Measurements from ENCODE around the gene CXCL16. TPM values are rescaled to one million over a fixed set of nuclear protein-coding genes. Genes with fewer than 3 reads are reported as not detected.

CXCL16 gene
- total and polyA plus RNA-seq, 2 donors (not counting 1 experiment from before 2014, with no cell fraction given): 0.83 to 2.0 TPM

DNA sequence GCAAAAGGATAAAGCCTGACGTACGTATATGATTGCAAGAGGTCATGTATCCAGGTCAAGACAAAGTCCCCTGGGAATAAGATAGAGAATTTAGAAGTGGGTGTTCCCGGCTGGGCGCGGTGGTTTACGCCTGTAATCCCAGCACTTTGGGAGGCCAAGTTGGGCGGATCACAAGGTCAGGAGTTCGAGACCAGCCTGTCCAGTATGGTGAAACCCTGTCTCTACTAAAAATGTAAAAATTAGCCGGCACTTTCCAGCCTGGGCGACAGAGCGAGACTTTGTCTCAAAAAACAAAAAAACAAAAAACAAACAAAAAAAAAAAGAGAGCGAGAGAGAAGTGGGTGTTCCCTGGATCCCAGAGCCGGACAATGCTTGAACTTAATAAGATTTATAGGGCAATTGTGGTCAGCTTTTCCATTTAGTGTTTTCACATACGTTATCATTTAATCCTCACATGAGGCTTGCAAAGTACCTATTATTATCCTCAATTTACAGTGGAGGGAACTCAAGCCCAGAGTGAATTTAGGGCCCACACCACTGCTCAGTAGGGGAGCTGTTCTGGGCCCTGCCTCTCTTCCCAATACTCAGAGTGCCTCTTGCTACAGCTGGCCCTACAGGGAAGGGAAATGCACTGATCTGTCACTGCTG is 48.6 kb upstream of the CXCL16 start:
- H3K9me3 ChIP-seq (ENCODE audit: control insufficient read depth, insufficient read depth, low read depth, low read length): no peaks in the 10 kb centered on the region
- H3K36me3 ChIP-seq (ENCODE audit: control insufficient read depth, insufficient read depth, low read length): no peaks in the 10 kb centered on the region
- no peak overlapping the region for H2AFZ ChIP-seq (ENCODE audit: low read length)
- H3K9ac ChIP-seq (ENCODE audit: insufficient read depth, low read length): no peak overlapping the region
- peaks cover 3% of the 10 kb centered on the region for H3K27me3 ChIP-seq (ENCODE audit: control insufficient read depth, insufficient read depth, low read length)
- H3K27ac ChIP-seq (ENCODE audit: insufficient read depth, low read length): no peak overlapping the region
- TF ChIP-seq EZH2 (IDR thresholded peaks at IDR 0.05; ENCODE audit: low read length, missing control alignments): no peak
- TF ChIP-seq, protein P1, sequence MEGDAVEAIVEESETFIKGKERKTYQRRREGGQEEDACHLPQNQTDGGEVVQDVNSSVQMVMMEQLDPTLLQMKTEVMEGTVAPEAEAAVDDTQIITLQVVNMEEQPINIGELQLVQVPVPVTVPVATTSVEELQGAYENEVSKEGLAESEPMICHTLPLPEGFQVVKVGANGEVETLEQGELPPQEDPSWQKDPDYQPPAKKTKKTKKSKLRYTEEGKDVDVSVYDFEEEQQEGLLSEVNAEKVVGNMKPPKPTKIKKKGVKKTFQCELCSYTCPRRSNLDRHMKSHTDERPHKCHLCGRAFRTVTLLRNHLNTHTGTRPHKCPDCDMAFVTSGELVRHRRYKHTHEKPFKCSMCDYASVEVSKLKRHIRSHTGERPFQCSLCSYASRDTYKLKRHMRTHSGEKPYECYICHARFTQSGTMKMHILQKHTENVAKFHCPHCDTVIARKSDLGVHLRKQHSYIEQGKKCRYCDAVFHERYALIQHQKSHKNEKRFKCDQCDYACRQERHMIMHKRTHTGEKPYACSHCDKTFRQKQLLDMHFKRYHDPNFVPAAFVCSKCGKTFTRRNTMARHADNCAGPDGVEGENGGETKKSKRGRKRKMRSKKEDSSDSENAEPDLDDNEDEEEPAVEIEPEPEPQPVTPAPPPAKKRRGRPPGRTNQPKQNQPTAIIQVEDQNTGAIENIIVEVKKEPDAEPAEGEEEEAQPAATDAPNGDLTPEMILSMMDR (conservative IDR thresholded peaks at IDR 0.05 in 1 of 2, IDR thresholded peaks at IDR 0.05 in 1 of 2; ENCODE audit: low read depth in 1 of 2, low read length in 2 of 2): no peak
- H4K20me1 ChIP-seq (ENCODE audit: control insufficient read depth, extremely low read depth, insufficient read depth, low read length): no peaks in the 10 kb centered on the region
- DNase-seq (ENCODE audit: low read depth in 2 of 2): peak in 1 of 2 donors; percentile 26
- H3K4me3 ChIP-seq (replicated peaks in 1 of 4; ENCODE audit: control extremely low read depth in 1 of 4, insufficient read depth in 1 of 4, low read depth in 3 of 4, low read length in 4 of 4): no peak overlapping the region
- no peaks in the 10 kb centered on the region for H3K79me2 ChIP-seq (ENCODE audit: control insufficient read depth, insufficient read depth, low read length)
- peaks cover 8% of the 10 kb centered on the region for H3K4me1 ChIP-seq (ENCODE audit: control insufficient read depth, extremely low read depth, insufficient read depth, low read length)
- no peak overlapping the region for H3K4me2 ChIP-seq (ENCODE audit: extremely low read depth, insufficient read depth, low read length)

DNA sequence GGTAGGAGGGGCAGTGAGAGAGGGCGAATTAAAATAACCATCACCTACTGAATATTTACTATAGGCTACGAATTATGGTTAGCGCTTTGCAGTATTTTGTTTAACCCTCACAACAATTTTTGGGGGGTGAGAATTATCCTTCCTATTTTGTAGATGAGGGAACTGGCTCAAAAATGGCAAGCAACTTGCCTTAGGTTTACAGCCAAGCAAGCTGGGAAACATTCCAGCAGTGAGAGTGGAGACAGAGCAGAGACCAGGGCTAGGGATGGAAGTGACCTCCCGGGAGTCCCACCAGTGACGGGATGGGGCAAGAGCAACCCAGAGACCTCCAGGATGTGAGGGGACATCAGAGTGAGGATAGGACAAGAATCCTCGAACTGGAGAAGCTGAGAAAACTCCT is 46.8 kb upstream of the CXCL16 start:
- H3K27me3 ChIP-seq (ENCODE audit: control insufficient read depth, insufficient read depth, low read length): peaks cover 5% of the 10 kb centered on the region
- H3K4me2 ChIP-seq (ENCODE audit: extremely low read depth, insufficient read depth, low read length): peak overlapping the region; percentile 78
- no peak overlapping the region for H3K9ac ChIP-seq (ENCODE audit: insufficient read depth, low read length)
- no peaks in the 10 kb centered on the region for H3K79me2 ChIP-seq (ENCODE audit: control insufficient read depth, insufficient read depth, low read length)
- no peaks in the 10 kb centered on the region for H4K20me1 ChIP-seq (ENCODE audit: control insufficient read depth, extremely low read depth, insufficient read depth, low read length)
- no peak for DNase-seq (ENCODE audit: low read depth in 2 of 2)
- no peak overlapping the region for H3K27ac ChIP-seq (ENCODE audit: insufficient read depth, low read length)
- no peaks in the 10 kb centered on the region for H3K36me3 ChIP-seq (ENCODE audit: control insufficient read depth, insufficient read depth, low read length)
- TF ChIP-seq EZH2 (IDR thresholded peaks at IDR 0.05; ENCODE audit: low read length, missing control alignments): no peak
- TF ChIP-seq, protein P1 (conservative IDR thresholded peaks at IDR 0.05 in 1 of 2, IDR thresholded peaks at IDR 0.05 in 1 of 2; ENCODE audit: low read depth in 1 of 2, low read length in 2 of 2): no peak
- no peaks in the 10 kb centered on the region for H3K9me3 ChIP-seq (ENCODE audit: control insufficient read depth, insufficient read depth, low read depth, low read length)
- no peak overlapping the region for H2AFZ ChIP-seq (ENCODE audit: low read length)
- peaks cover 8% of the 10 kb centered on the region for H3K4me1 ChIP-seq (ENCODE audit: control insufficient read depth, extremely low read depth, insufficient read depth, low read length)
- peak overlapping the region in 2 of 4 experiments; percentile 16 to 33 for H3K4me3 ChIP-seq (replicated peaks in 1 of 4; ENCODE audit: control extremely low read depth in 1 of 4, insufficient read depth in 1 of 4, low read depth in 3 of 4, low read length in 4 of 4)

GRCh38 chr17:4786106-4786511 is 46.4 kb upstream of the CXCL16 start, which contains the start of gene VMO1:
Gene VMO1, minus strand, starts transcription at chr17:4786364. Its CDS starts 12 bp downstream, at chr17:4786352.
- Histone ChIP-seq H3K27me3 (ENCODE audit: control insufficient read depth, insufficient read depth, low read length) (peaks cover 5% of the 10 kb centered on the region), H3K36me3 (ENCODE audit: control insufficient read depth, insufficient read depth, low read length) (no peaks in the 10 kb centered on the region), H3K9me3 (ENCODE audit: control insufficient read depth, insufficient read depth, low read depth, low read length) (no peaks in the 10 kb centered on the region), H3K27ac (ENCODE audit: insufficient read depth, low read length) (no peak within 1 kb of the TSS), H4K20me1 (ENCODE audit: control insufficient read depth, extremely low read depth, insufficient read depth, low read length) (no peaks in the 10 kb centered on the region), H3K9ac (ENCODE audit: insufficient read depth, low read length) (no peak within 1 kb of the TSS), H3K4me3 (replicated peaks in 1 of 4; ENCODE audit: control extremely low read depth in 1 of 4, insufficient read depth in 1 of 4, low read depth in 3 of 4, low read length in 4 of 4) (peak within 1 kb of the TSS; percentile 5 to 33 (median 16)), H3K4me1 (ENCODE audit: control insufficient read depth, extremely low read depth, insufficient read depth, low read length) (peaks cover 8% of the 10 kb centered on the region), H2AFZ (ENCODE audit: low read length) (peak within 1 kb of the TSS; percentile 49), H3K79me2 (ENCODE audit: control insufficient read depth, insufficient read depth, low read length) (no peaks in the 10 kb centered on the region), H3K4me2 (ENCODE audit: extremely low read depth, insufficient read depth, low read length) (peak within 1 kb of the TSS; percentile 78)
- TF ChIP-seq EZH2 (IDR thresholded peaks at IDR 0.05; ENCODE audit: low read length, missing control alignments): no peak
- TF ChIP-seq, protein P1 (conservative IDR thresholded peaks at IDR 0.05 in 1 of 2, IDR thresholded peaks at IDR 0.05 in 1 of 2; ENCODE audit: low read depth in 1 of 2, low read length in 2 of 2): no peak
- peak in 1 of 2 donors; percentile 22 for DNase-seq (ENCODE audit: low read depth in 2 of 2)

Measured in fibroblast of lung (primary cell).